Transverse colon (tissue), 4 donors: ENCODE results near the gene PPP1R9A.

Experiments
- CTCF ChIP-seq, 5 experiments: fragments of 200-600 bp in 3 of 5; fragments of 450-650 bp in 2 of 5; sonication (generic) in 3 of 5; IDR thresholded peaks; 1 replicate in 2 of 5; 2 replicates in 3 of 5; pipeline ENCODE4 v1.5.1; 2016 to 2017; ENCODE audit warnings: antibody characterized with exemption in 5 of 5, inconsistent platforms in 3 of 5, mild to moderate bottlenecking in 2 of 5, moderate library complexity in 1 of 5
- EP300 ChIP-seq: sonication (generic); formaldehyde crosslinking; IDR thresholded peaks from one replicate; pipeline ENCODE4 v1.6.1; 2017; ENCODE audit warnings: antibody characterized with exemption, low read depth
- POLR2A ChIP-seq: fragments of 450-650 bp; IDR thresholded peaks from one replicate; pipeline ENCODE4 v1.6.1; 2016; ENCODE audit warnings: antibody characterized with exemption, mild to moderate bottlenecking, moderate library complexity
- POLR2AphosphoS5 ChIP-seq, 3 donors: sonication (generic); formaldehyde crosslinking; IDR thresholded peaks; one replicate each; pipeline ENCODE4 v1.6.1; 2016; ENCODE audit warnings: antibody characterized with exemption in 3 of 3

GRCh38 chr7:95141755-95142154 lies 234.4 kb downstream of the PPP1R9A start:
- no peak for TF ChIP-seq POLR2A
- no peak for TF ChIP-seq CTCF (IDR thresholded peaks at IDR 0.05)
- TF ChIP-seq EP300: no peak
- no peak for TF ChIP-seq POLR2AphosphoS5 (IDR thresholded peaks at IDR 0.05)
